Lower leg skin (tissue), 3 donors: ENCODE measurements around the gene SOX13.

Experiments
- POLR2A ChIP-seq, 2 donors: fragments of 450-650 bp; IDR thresholded peaks; one replicate each; pipeline ENCODE4 v1.6.1; 2016 to 2017; ENCODE audit warnings: antibody characterized with exemption in 2 of 2, mild to moderate bottlenecking in 1 of 2, moderate library complexity in 1 of 2
- TF ChIP-seq, protein P1 (sequence below), 3 donors: fragments of 450-650 bp; IDR thresholded peaks; one replicate each; pipeline ENCODE4 v1.5.1; 2016; ENCODE audit warnings: antibody characterized with exemption in 3 of 3, mild to moderate bottlenecking in 3 of 3, moderate library complexity in 2 of 3

DNA sequence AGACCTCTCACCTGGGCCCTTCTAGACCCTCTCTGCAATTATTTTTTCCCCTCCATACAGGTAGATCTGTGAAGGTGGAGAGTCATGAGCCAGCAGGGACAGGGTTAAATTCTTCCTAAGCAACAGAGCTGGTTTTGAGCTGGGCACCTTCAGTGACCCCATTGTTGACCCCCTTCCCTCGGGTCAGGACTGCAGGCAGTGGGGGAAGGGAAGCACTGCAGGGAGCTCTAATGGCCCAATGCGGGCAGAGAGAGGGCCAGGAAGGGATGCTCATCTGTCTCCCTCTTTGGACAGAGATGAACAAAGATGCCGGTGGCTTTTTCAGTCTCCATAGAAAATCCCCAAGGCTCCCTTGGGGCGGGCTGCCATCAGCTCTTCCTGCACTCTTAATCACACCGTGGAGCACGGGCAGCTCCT, 21.4 kb downstream of the SOX13 start:
- TF ChIP-seq, protein P1, sequence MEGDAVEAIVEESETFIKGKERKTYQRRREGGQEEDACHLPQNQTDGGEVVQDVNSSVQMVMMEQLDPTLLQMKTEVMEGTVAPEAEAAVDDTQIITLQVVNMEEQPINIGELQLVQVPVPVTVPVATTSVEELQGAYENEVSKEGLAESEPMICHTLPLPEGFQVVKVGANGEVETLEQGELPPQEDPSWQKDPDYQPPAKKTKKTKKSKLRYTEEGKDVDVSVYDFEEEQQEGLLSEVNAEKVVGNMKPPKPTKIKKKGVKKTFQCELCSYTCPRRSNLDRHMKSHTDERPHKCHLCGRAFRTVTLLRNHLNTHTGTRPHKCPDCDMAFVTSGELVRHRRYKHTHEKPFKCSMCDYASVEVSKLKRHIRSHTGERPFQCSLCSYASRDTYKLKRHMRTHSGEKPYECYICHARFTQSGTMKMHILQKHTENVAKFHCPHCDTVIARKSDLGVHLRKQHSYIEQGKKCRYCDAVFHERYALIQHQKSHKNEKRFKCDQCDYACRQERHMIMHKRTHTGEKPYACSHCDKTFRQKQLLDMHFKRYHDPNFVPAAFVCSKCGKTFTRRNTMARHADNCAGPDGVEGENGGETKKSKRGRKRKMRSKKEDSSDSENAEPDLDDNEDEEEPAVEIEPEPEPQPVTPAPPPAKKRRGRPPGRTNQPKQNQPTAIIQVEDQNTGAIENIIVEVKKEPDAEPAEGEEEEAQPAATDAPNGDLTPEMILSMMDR (IDR thresholded peaks at IDR 0.05): no peak
- TF ChIP-seq POLR2A (IDR thresholded peaks at IDR 0.05): no peak
